Hepatocyte (in vitro differentiated cells): Measurements from ENCODE around the gene CHST2. TPM values are rescaled to one million over a fixed set of nuclear protein-coding genes. Genes with fewer than 3 reads are reported as not detected.

Experiments used
- DNase-seq: peaks from one replicate; pipeline ENCODE4 v3.0.0-alpha.2; 2016; ENCODE audit warnings: low spot score
- H2AFZ ChIP-seq: fragments of 200-600 bp; sonication (generic); 2 replicates; pipeline ENCODE4 v1.6.0; 2016; ENCODE audit warnings: antibody characterized with exemption, mild to moderate bottlenecking
- H3K27ac ChIP-seq: fragments of 200-600 bp; sonication (generic); 2 replicates; pipeline ENCODE4 v1.5.1; 2016; ENCODE audit warnings: mild to moderate bottlenecking
- H3K27me3 ChIP-seq: fragments of 200-600 bp; sonication (generic); 2 replicates; pipeline ENCODE4 v1.6.1; 2016
- H3K36me3 ChIP-seq: fragments of 200-600 bp; sonication (generic); replicated peaks from 2 replicates; pipeline ENCODE4 v1.5.1; 2016; ENCODE audit warnings: low read depth; ENCODE audit not compliant: insufficient read depth
- H3K4me1 ChIP-seq: fragments of 200-600 bp; sonication (generic); 2 replicates; pipeline ENCODE4 v1.5.1; 2016; ENCODE audit warnings: mild to moderate bottlenecking, moderate library complexity; ENCODE audit not compliant: insufficient read depth
- H3K4me2 ChIP-seq: fragments of 200-600 bp; sonication (generic); 2 replicates; pipeline ENCODE4 v1.6.0; 2016
- H3K4me3 ChIP-seq: fragments of 200-600 bp; sonication (generic); 2 replicates; pipeline ENCODE4 v1.5.1; 2016; ENCODE audit warnings: mild to moderate bottlenecking
- H3K79me2 ChIP-seq: fragments of 200-600 bp; sonication (generic); 2 replicates; pipeline ENCODE4 v1.6.0; 2017; ENCODE audit warnings: mild to moderate bottlenecking
- H3K9me2 ChIP-seq: fragments of 200-600 bp; sonication (generic); replicated peaks from 2 replicates; pipeline ENCODE4 v1.6.0; 2017; ENCODE audit warnings: mild to moderate bottlenecking; ENCODE audit not compliant: insufficient read depth
- H3K9me3 ChIP-seq: fragments of 200-600 bp; sonication (generic); 2 replicates; pipeline ENCODE4 v1.5.1; 2016; ENCODE audit warnings: low read depth, mild to moderate bottlenecking
- H4K20me1 ChIP-seq: fragments of 200-600 bp; sonication (generic); 2 replicates; pipeline ENCODE4 v1.6.0; 2016; ENCODE audit warnings: mild to moderate bottlenecking; ENCODE audit not compliant: insufficient read depth, poor library complexity, severe bottlenecking
- CTCF ChIP-seq: fragments of 200-600 bp; sonication (generic); IDR thresholded peaks from 2 replicates; pipeline ENCODE4 v1.5.1; 2016; ENCODE audit warnings: antibody characterized with exemption, mild to moderate bottlenecking; ENCODE audit not compliant: poor library complexity
- EZH2 ChIP-seq: fragments of 200-600 bp; sonication (generic); IDR thresholded peaks from 2 replicates; pipeline ENCODE4 v1.6.1; 2016; ENCODE audit warnings: antibody characterized with exemption, mild to moderate bottlenecking, borderline replicate concordance
- EZH2phosphoT487 ChIP-seq: fragments of 200-600 bp; sonication (generic); IDR thresholded peaks from one replicate; pipeline ENCODE4 v1.6.1; 2018; ENCODE audit warnings: antibody characterized with exemption, mild to moderate bottlenecking, low read depth, moderate library complexity; ENCODE audit not compliant: unreplicated experiment, severe bottlenecking
- WGBS: methylation state at CpG from one replicate; pipeline ENCODE4 v1.1.6; 2016; ENCODE audit warnings: low lambda C conversion rate; ENCODE audit errors: missing lambda C conversion rate; 5-methylcytosine and 5-hydroxymethylcytosine counted together
- polyA plus RNA-seq: library from polyadenylated mRNA; unstranded; fragments of >200 nt; fragmentation: Nextera tagmentation; extraction: Ambion mirVana; gene quantifications from 2 replicates; pipeline ENCODE4 v1.2.1, GENCODE V29; 2016
- total RNA-seq: library from RNA; depleted of rRNA; stranded (reverse); fragments of >200 nt; gene quantifications from 2 replicates; pipeline ENCODE4 v1.2.3, GENCODE V29; 2014

The CHST2 gene
- total and polyA plus RNA-seq, 2 experiments from 2014 or later: 12.2 to 16.1 TPM

GRCh38 chr3:143120716-143121240, 1.2 kb downstream of the CHST2 start:
- TF ChIP-seq EZH2phosphoT487: no peak
- TF ChIP-seq EZH2: no peak
- TF ChIP-seq CTCF: no peak
- Histone ChIP-seq H3K9me3 (no peaks in the 10 kb centered on the region), H3K4me1 (peaks cover 7% of the 10 kb centered on the region), H4K20me1 (no peaks in the 10 kb centered on the region), H3K4me2 (peak overlapping the region; percentile 83), H3K4me3 (peak overlapping the region; percentile 77), H3K79me2 (peaks cover 7% of the 10 kb centered on the region), H3K27ac (no peak overlapping the region), H2AFZ (peak overlapping the region; percentile 74), H3K36me3 (no peaks in the 10 kb centered on the region), H3K27me3 (peaks cover 56% of the 10 kb centered on the region), H3K9me2 (no peaks in the 10 kb centered on the region)
- DNase-seq: peak; percentile 50
- 2% methylated on average over 47 of the region's 60 CpGs for WGBS

GRCh38 chr3:143121241-143122088, 1.9 kb downstream of the CHST2 start:
- DNase-seq: no peak
- Histone ChIP-seq H3K4me1 (peaks cover 7% of the 10 kb centered on the region), H2AFZ (peak overlapping the region; percentile 36), H3K4me2 (peak overlapping the region; percentile 83), H3K9me2 (no peaks in the 10 kb centered on the region), H3K4me3 (peak overlapping the region; percentile 77), H3K27me3 (peaks cover 56% of the 10 kb centered on the region), H3K9me3 (no peaks in the 10 kb centered on the region), H3K79me2 (peaks cover 7% of the 10 kb centered on the region), H4K20me1 (no peaks in the 10 kb centered on the region), H3K27ac (no peak overlapping the region), H3K36me3 (no peaks in the 10 kb centered on the region)
- WGBS: 67% methylated on average over 77 of the region's 79 CpGs
- TF ChIP-seq EZH2 (no peak), CTCF (peak; percentile 48)

GRCh38 chr3:143122089-143122430, 2.5 kb downstream of the CHST2 start:
- no peaks in the 10 kb centered on the region for H4K20me1 ChIP-seq
- H3K4me1 ChIP-seq: peaks cover 7% of the 10 kb centered on the region
- 96% methylated on average over 16 of the region's 16 CpGs for WGBS
- peaks cover 53% of the 10 kb centered on the region for H3K27me3 ChIP-seq
- no peak for DNase-seq
- peak overlapping the region; percentile 83 for H3K4me2 ChIP-seq
- H3K9me3 ChIP-seq: no peaks in the 10 kb centered on the region
- H2AFZ ChIP-seq: no peak overlapping the region
- no peak overlapping the region for H3K4me3 ChIP-seq
- H3K36me3 ChIP-seq: no peaks in the 10 kb centered on the region
- TF ChIP-seq CTCF: no peak
- no peak overlapping the region for H3K27ac ChIP-seq
- H3K79me2 ChIP-seq: peaks cover 7% of the 10 kb centered on the region
- H3K9me2 ChIP-seq: no peaks in the 10 kb centered on the region
